Measurements from ENCODE around the gene CEP170B.
"Not testable (repeated sequence)": the region's sequence is repeated elsewhere in the genome, so short reads cannot be mapped to it uniquely, and the experiment has no call there.

Gene CEP170B

DNA sequence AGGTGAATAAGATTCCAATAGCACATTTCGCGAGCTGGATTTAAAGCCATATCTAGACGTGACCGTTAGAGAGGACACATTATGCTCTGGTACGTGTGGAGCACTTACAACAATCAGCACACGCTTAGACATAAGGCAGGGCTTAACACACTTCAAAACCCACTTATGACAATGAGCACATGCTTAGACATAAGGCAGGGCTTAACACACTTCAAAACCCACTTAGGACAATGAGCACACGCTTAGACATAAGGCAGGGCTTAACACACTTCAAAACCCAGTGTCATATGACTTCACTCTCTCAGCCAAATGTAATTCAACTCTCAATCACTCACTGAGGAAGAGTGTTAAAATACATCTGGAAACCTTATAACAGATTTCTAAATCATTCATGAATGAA is 48.4 kb downstream of the CEP170B start:
- no peak for DNase-seq (ENCODE audit: low read depth, low spot score)

DNA sequence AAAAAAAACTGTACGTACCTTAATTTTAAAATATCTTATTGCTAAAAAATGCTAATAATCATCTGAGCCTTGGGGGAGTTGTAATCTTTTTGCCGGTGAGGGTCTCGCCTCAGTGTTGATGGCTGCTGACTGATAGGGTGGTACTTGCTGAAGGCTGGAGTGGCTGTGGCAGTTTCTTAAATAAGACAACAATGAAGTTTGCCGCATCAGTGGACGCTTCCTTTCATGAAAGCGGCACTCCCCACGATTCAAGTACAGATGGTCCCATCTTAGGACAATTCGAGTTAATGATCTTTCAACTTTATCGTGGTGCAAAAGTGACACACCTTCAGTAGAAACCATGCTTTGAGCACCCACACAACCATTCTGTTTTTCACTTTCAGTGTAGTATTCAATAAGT is 52.0 kb downstream of the CEP170B start:
- DNase-seq (ENCODE audit: low read depth, low spot score): no peak

DNA sequence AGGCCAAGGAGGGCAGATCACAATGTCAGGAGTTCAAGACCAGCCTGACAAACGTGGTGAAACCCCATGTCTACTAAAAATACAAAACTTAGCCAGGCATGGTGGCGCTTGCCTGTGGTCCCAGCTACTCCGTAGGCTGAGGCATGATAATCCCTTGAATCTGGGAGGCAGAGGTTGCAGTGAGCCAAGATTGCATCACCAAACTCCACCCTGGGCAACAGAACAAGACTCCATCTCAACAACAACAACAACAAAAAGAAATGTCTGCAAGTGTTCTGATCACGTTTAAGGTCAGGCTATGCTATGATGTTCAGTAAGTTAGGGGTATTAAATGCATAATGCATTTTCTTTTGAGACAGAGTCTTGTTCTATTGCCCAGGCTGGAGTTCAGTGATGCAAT is 52.9 kb downstream of the CEP170B start:
- DNase-seq (ENCODE audit: low read depth, low spot score): no peak

DNA sequence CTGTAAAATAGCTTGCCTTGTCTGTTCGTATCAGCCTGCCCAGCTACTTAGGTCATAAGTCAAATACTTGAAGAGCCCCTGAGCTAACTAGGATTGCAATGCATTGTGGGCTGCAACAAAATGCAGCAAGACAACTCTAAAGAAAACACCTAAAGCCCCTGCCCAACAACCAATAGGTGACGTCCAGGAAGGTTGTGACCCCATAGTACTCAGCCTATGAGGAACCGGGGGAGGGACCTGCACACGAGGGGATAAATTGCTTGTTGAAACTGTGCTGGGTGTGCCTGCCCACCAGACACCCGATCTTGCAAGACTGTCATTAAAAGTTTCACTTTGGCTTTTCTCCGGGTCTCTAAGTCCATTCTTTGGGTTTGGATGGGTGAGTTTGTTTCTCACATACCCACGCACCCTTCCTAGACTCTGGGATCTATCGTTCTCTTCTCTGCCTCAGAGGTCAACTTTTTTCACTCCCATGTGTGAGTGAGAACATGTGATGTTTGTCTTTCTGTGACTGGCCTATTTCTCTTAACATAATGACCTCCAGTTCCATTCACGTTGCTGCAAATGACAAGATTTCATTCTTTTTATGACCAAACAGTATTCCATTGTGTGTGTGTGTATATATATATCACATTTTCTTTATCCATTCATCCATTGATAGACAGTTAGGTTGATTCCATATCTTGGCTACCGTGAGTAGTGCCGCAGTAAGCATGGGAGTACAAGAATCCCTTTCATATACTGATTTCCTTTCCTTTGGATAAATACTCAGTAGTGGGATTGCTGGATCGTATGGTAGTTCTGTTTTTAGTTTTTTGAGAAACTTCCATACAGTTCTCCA is 54.3 kb downstream of the CEP170B start:
- DNase-seq (ENCODE audit: low read depth, low spot score): not testable (repeated sequence)

DNA sequence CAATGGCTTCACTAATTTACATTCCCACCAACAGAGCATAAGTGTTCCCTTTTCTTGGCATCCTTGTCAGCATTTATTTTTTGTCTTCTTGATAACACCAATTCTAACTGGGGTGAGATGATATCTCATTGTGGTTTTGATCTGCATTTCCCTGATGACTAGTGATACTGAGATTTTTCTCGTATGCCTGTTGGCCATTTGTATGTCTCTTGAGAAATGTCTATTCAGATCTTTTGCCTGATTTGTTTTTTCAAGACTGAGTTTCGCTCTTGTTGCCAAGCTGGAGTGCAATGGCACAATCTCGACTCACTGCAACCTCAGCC is 54.9 kb downstream of the CEP170B start:
- DNase-seq (ENCODE audit: low read depth, low spot score): no peak

DNA sequence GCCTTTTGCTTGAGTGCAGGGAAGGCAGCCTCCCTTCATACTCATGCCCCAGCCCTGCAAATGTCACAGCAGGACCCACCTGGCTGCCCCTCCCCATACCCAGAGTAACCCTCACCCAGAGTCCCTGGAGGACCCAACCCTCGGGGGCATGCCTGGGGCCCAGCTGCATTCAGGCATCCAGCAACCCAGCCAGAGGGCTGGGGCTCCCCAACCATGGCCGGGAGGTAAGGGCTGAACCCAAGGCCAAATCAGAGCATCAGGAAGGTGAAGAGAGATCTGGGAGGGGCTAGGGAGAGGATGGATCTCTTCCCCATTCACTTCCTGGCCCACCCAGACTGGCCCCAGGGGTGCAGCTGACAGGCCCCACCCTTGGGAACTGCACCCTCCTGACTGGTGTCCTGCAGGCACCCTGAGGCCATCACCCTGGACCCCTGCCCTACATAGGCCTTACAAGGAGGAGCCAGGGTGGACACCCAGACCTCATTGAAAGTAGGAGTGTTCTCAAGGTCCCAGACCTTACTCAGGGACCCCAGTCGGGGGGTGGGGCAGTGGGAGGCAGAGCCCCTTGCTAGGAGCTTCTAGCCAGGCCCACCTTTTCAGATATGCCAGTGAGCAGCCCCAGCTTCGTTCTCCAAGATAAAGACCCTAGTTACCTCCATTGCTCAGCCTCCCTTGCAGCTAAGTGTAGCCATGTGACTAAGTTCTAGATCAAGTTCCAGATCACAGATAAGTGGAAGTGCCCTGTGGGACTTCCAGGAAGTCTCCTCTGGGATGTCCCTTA is 58.8 kb downstream of the CEP170B start:
- no peak for DNase-seq (ENCODE audit: low read depth, low spot score)

DNA sequence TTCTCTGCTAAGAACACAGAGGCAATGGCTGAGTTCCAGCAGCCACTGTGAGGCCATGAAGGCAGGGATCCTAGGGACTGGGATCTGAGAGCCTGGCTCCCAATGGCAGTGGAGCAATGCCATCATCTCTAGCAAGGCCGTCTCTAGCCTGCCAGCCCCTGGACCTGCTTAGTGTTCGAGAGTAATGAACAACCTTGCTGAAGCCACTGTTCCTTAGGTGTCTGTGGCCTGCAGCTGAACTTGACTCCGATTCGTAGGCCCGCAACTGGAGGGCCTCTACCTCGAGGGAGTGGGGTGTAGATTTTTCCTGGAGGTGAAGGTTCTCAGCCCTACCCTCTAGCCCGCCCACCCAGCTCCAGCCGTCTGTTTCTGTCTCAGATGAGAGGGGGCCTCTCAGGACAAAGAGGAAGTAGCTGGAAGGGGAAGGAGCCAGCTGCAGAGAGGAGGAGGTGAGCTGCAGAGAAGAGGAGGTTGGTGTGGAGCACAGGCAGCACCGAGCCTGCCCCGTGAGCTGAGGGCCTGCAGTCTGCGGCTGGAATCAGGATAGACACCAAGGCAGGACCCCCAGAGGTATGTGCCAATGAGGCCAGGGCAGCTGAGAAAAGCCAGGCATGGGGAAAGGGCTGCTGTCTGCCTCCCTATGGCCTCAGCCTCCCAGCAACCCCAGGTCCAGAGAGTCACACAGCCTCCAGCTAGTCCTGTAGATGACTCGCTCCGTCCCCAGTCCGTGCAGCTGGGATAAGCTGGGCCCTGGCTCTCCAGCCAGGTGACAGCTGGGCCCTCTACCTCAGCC is 59.5 kb downstream of the CEP170B start, which contains the start of gene PLD4:
Gene PLD4, plus strand, starts transcription at position 459 of the 793 bp plus-strand sequence. CDS start 2,262 bp downstream, outside the sequence.
- no peak for DNase-seq (ENCODE audit: low read depth, low spot score)

DNA sequence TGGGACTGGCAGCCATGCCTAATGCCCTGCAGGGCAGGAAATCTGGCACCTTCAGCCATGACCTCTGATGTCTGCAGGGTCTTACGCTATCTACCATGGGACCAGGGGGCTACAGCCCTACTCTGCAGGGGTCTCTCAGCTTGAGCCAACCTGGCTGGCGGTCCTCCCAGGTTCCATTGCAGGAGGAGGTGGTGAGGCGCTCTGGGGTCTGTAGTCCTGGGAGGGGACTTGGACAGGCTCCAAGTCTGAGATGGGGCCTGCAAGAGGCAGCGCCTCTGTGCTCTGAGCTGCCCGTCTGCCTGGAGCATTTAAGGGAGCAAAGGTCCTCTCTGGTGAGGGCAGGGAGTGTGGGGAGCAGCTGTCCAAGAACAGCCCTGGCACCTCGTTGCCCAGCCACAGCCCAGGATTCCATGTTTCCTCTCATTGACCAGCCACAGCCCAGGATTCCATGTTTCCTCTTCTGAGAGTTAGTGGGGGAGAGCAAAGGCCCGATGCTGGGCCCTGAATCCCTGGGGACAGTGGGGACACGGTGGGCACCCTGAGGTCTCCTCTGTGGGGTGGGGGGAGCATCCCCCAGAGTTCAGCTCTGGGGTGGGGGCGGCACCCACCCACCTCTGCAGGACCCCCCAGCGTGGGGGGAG is 60.3 kb downstream of the CEP170B start:
- no peak for DNase-seq (ENCODE audit: low read depth, low spot score)

DNA sequence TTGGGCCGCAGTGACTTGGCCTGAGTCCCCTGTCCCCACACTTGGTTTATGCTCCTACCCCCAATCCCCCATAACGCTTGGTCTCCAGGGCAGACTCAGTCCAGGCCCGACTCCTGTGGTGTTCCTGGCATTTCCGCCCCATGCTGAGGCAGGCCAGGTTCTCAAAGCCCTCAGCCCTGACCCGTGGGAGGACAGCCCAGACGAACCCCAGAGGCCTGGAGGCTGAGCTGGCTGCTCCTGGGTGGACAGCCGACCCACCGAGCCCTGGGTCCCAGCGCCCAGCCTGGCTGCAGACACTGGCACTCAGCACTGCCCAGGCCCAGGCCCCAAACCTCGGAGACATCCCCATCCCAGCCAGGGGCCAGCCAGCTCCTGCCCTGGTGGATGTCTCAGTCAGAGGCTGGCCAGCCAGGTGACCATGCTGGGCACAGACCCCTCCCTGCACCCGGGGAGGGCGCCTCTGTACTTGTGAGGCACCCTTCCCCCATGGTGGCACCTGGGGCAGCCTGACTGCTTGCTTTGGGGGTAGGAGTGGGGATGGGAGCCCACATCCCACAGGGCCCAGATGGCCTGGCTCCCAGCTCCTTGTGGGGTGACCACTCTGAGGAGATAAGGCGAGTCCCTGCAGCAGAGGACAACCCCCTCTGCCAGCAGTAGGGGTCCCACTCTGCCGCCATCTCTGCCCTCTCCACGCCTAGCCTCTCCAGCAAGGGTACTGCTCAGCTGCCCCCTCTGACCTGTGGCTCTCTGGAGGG is 61.0 kb downstream of the CEP170B start:
- DNase-seq (ENCODE audit: low read depth, low spot score): no peak

DNA sequence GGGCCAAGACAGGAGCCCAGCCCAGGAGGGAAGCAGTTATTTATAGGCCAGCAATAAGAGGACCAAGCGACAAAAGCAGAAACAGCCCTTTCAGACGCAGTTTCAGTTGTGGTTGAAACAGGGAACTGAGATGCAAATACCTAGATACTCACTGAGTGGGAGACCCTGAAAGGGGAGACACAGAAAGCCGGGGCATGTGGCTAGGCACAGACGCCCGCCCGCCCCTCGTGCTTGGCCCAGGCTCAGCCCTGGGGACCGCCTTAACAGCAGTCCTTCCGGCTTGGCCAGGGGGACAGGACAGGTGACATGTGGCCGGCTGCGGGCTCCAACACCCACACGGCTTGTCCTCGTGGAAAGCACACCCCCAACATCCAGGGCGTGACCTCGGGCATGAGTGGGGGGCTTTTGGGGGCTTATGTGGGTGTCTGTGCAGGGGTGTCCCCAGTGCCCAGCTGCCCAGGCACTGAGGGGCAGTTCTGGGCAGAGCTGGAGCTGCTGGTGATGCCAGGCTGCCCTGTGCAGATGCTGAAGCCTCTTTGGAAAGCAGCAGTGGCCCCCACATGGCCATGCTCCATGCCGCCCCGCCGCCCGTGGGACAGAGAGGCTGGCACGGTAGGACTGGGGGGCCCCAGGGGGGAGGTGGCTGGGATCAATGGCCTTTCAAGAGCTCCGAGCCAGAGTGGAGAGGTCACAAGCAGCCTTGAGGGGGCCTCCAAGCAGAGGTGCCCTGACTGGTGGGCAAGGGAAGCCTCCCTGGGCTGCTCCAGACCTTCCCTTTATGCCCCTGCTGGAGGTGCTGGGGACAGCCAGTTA is 61.8 kb downstream of the CEP170B start:
- DNase-seq (ENCODE audit: low read depth, low spot score): no peak

DNA sequence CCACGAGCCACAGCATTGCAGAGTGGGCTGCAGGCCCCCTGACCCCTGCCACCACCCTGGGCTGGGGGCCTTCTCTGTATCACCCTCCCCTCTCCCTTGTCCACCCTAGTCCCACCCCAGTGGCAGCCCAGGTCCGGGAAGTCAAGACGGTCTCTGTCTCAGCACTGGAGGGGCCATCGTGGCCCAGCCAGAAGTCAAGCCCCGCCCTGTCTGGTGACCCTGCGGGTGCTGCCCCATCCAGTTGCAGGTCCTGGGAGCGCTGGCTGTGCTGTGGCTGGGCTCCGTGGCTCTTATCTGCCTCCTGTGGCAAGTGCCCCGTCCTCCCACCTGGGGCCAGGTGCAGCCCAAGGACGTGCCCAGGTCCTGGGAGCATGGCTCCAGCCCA is 62.4 kb downstream of the CEP170B start:
- no peak for DNase-seq (ENCODE audit: low read depth, low spot score)

DNA sequence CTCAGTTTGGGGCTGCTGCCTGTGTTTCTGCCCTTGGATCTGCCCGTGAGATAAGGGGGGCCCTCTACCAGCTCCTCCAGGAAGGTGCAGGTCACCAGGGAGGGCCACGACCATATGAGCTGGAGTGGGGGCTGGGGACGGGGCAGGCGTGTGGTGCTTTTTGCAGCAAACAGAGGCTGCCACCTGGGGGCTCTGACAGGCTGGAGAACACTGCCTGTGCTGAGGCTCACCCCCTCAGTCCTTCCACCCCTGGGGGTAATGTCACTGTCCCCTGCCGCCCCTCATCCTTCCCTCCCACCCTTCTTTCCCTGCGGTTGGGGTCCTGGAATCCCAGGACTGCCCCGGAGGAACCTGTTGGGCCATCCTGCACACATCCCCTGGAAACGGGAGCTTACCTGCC is 62.8 kb downstream of the CEP170B start:
- no peak for DNase-seq (ENCODE audit: low read depth, low spot score)

DNA sequence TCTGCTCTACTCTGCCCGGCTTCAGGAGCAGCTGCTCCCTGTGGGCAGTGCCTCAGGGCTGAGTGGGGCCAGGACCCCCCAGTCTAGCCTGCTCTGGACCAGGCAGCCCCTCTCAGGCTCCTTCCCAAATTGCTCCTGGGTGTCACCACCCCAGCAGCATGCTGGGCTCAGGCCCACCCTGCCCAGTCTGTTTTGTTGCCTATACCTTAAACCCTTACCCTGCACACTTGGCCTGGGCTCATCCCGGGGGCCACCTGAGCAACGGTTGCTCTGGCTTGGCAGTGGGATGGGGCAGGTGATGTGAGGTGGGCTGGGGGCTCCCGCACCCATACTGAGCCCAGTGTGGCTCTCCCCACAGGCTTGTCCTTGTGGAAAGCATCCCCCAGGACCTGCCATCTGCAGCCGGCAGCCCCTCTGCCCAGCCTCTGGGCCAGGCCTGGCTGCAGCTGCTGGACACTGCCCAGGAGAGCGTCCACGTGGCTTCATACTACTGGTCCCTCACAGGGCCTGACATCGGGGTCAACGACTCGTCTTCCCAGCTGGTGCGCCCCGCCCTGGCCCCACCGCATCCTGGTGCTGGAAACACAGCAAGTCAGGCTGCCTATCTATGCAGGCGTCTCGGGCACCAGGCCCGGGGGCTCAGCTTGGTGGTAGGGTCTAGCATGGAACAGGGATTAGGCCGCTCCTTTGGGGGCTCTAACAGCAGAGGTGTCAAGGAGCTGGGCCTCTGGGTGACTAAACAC is 63.5 kb downstream of the CEP170B start:
- no peak for DNase-seq (ENCODE audit: low read depth, low spot score)

DNA sequence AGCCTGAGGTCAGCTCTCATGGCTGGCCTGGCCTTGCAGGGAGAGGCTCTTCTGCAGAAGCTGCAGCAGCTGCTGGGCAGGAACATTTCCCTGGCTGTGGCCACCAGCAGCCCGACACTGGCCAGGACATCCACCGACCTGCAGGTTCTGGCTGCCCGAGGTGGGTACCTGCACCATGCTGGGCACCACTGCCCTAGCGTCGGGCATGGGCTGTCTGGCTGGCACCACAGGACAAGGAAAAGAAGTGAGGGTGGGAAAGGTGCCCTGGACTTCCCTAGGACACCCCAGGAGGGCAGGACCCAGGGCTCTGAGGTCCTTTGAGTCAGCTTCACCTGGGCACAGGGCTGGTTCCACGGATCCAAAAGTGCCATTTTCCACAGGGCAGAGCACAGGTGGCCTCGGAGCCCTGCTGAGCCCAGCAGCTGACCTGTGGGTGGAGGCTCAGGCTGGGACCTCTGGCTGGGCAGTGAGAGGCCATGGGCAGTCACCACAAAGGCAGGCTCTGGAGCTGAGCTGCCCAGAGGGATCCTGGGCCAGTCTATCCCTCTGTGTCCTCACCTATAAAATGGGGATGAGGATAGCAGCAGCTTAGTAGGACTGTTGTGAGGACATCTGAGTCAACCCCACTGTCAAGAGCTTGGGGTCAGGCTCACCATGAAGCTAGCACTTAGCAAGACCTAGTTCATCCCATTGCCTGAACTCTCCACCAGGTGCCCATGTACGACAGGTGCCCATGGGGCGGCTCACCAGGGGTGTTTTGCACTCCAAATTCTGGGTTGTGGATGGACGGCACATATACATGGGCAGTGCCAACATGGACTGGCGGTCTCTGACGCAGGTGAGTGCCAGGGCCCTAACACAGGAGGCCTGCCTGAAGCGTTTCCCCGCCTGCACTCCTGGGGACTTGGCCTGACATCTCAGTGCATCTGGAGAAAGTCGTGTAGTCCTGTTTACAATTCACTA is 64.5 kb downstream of the CEP170B start:
- no peak for DNase-seq (ENCODE audit: low read depth, low spot score)

DNA sequence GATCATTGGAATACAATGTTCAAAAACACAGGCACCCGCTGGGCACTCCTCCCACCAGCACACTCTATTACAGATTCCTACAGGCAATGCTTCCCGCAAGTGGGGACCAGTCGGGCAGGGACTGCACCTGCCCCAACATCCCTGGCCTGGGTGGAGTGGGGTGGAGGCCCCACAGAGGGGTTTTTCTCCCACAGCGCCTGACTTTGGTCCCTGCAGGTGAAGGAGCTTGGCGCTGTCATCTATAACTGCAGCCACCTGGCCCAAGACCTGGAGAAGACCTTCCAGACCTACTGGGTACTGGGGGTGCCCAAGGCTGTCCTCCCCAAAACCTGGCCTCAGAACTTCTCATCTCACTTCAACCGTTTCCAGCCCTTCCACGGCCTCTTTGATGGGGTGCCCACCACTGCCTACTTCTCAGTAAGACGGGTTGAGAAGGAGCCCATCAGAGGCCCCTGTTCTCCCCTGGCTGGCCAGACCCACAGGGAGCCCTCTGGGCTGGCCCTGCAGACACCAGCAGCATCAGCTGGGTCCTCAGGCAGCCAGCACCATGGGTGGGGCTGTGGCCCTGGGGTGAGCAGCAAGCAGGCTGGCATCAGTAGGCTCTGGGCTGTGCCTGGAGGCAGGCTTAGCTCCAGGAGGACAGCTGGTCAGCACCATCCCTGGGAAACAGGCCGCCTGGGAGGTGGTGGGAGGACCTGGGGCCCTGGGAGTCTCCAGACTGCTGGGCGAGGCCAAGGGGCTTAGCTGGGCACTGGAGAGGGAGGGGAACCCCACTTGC is 65.6 kb downstream of the CEP170B start:
- DNase-seq (ENCODE audit: low read depth, low spot score): no peak

DNA sequence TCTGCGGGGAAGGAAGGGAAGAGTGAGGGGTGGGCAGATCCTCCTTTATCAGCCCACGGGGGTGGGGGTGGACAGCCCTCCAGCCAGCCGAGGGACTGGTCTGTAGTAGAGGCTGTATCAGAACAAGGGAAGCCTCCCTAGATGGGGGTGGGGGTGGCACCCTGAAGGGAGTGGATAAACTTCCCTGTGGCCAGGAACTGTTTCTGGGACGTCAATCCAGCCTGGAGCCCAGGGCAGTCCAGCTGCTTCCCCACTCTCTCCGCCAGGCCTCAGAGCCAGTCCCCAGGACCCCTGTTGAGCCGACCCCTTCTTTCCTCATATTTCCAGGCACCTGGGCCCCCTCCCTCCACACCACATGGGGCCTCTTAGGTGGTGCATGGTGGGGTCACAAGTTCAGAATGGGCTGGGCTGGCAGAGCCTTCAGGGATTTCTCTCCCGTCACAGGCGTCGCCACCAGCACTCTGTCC is 66.3 kb downstream of the CEP170B start:
- no peak for DNase-seq (ENCODE audit: low read depth, low spot score)
